Measurements from ENCODE around the gene CACNA1C. TPM values are rescaled to one million over a fixed set of nuclear protein-coding genes. Genes with fewer than 3 reads are reported as not detected.

The CACNA1C gene
- total RNA-seq, 4 donors from 2014 or later = 1.4 to 3.7 (median 2.2) TPM

- 60% methylated on average over 4 of the region's 4 CpGs for WGBS
- Histone ChIP-seq H3K27me3 (no peaks in the 10 kb centered on the region), H3K27ac (no peak overlapping the region), H3K4me1 (no peaks in the 10 kb centered on the region), H3K36me3 (no peaks in the 10 kb centered on the region), H3K9me3 (no peaks in the 10 kb centered on the region), H3K4me3 (no peak overlapping the region)
- TF ChIP-seq CTCF (IDR thresholded peaks at IDR 0.05) (no peak), POLR2A (IDR thresholded peaks at IDR 0.05) (no peak), POLR2AphosphoS5 (IDR thresholded peaks at IDR 0.05) (no peak), EP300 (IDR thresholded peaks at IDR 0.05) (no peak)
- DNase-seq (ENCODE audit: low spot score in 2 of 2) = no peak
These were observed 337.3 kb downstream of the CACNA1C start for GRCh38 chr12:2390133-2390532.

GRCh38 chr12:2390850-2391390 lies 338.1 kb downstream of the CACNA1C start:
- Histone ChIP-seq H3K4me1 (peaks cover 5% of the 10 kb centered on the region), H3K27me3 (no peaks in the 10 kb centered on the region), H3K27ac (no peak overlapping the region), H3K9me3 (no peaks in the 10 kb centered on the region), H3K36me3 (no peaks in the 10 kb centered on the region), H3K4me3 (no peak overlapping the region)
- WGBS = 91% methylated on average over 10 of the region's 10 CpGs
- DNase-seq (ENCODE audit: low spot score in 2 of 2) = no peak
- no peak for TF ChIP-seq CTCF (IDR thresholded peaks at IDR 0.05)
- no peak for TF ChIP-seq EP300 (IDR thresholded peaks at IDR 0.05)
- TF ChIP-seq POLR2AphosphoS5 (IDR thresholded peaks at IDR 0.05) = no peak
- no peak for TF ChIP-seq POLR2A (IDR thresholded peaks at IDR 0.05)

GRCh38 chr12:2391740-2392331 lies 339.0 kb downstream of the CACNA1C start:
- no peak for DNase-seq (ENCODE audit: low spot score in 2 of 2)
- no peaks in the 10 kb centered on the region for H3K36me3 ChIP-seq
- H3K4me1 ChIP-seq = peaks cover 11% of the 10 kb centered on the region
- H3K27ac ChIP-seq = no peak overlapping the region
- TF ChIP-seq EP300 (IDR thresholded peaks at IDR 0.05) (no peak), CTCF (IDR thresholded peaks at IDR 0.05) (no peak), POLR2A (IDR thresholded peaks at IDR 0.05) (no peak), POLR2AphosphoS5 (IDR thresholded peaks at IDR 0.05) (no peak)
- no peak overlapping the region for H3K4me3 ChIP-seq
- H3K27me3 ChIP-seq = no peaks in the 10 kb centered on the region
- 91% methylated on average over 9 of the region's 9 CpGs for WGBS
- H3K9me3 ChIP-seq = no peaks in the 10 kb centered on the region

GRCh38 chr12:2393016-2393415 lies 340.2 kb downstream of the CACNA1C start:
- no peak for DNase-seq (ENCODE audit: low spot score in 2 of 2)
- TF ChIP-seq CTCF (IDR thresholded peaks at IDR 0.05) = no peak
- TF ChIP-seq EP300 (IDR thresholded peaks at IDR 0.05) = no peak
- TF ChIP-seq POLR2A (IDR thresholded peaks at IDR 0.05) = no peak
- TF ChIP-seq POLR2AphosphoS5 (IDR thresholded peaks at IDR 0.05) = no peak
- H3K27ac ChIP-seq = no peak overlapping the region
- 97% methylated on average over 4 of the region's 4 CpGs for WGBS
- H3K27me3 ChIP-seq = no peaks in the 10 kb centered on the region
- peaks cover 16% of the 10 kb centered on the region for H3K4me1 ChIP-seq
- H3K9me3 ChIP-seq = no peaks in the 10 kb centered on the region
- no peaks in the 10 kb centered on the region for H3K36me3 ChIP-seq
- no peak overlapping the region for H3K4me3 ChIP-seq

GRCh38 chr12:2393996-2394395 lies 341.2 kb downstream of the CACNA1C start:
- H3K27ac ChIP-seq = no peak overlapping the region
- WGBS = 90% methylated on average over 6 of the region's 6 CpGs
- TF ChIP-seq POLR2AphosphoS5 (IDR thresholded peaks at IDR 0.05) (no peak), CTCF (IDR thresholded peaks at IDR 0.05) (no peak), POLR2A (IDR thresholded peaks at IDR 0.05) (no peak), EP300 (IDR thresholded peaks at IDR 0.05) (no peak)
- H3K36me3 ChIP-seq = no peaks in the 10 kb centered on the region
- H3K9me3 ChIP-seq = no peaks in the 10 kb centered on the region
- no peak overlapping the region for H3K4me3 ChIP-seq
- peaks cover 16% of the 10 kb centered on the region for H3K4me1 ChIP-seq
- no peaks in the 10 kb centered on the region for H3K27me3 ChIP-seq
- peak in 1 of 2 donors; percentile 4 for DNase-seq (ENCODE audit: low spot score in 2 of 2)

All from suprapubic skin (tissue), 4 donors.